Measurements from ENCODE around the gene SESN3. TPM values are rescaled to one million over a fixed set of nuclear protein-coding genes. Genes with fewer than 3 reads are reported as not detected.
"Not testable (repeated sequence)": the region's sequence is repeated elsewhere in the genome, so short reads cannot be mapped to it uniquely, and the experiment has no call there.

The SESN3 gene
- total RNA-seq, 6 experiments from 2014 or later = 2.8 to 8.8 (median 5.5) TPM

- 13% methylated on average over 2 of the region's 2 CpGs for WGBS (ENCODE audit: insufficient coverage, low coverage, low lambda C conversion rate, missing lambda C conversion rate)
- H3K9me3 ChIP-seq = no peaks in the 10 kb centered on the region
- no peaks in the 10 kb centered on the region for H3K4me1 ChIP-seq
- no peak overlapping the region for H3K27ac ChIP-seq
- H3K36me3 ChIP-seq = no peaks in the 10 kb centered on the region
- DNase-seq (no peak), ATAC-seq (peak in 3 of 4 donors; percentile 30 to 55 (median 46))
- no peaks in the 10 kb centered on the region for H3K27me3 ChIP-seq
- H3K4me3 ChIP-seq = no peak overlapping the region
- TF ChIP-seq POLR2A (IDR thresholded peaks at IDR 0.05) = no peak
- peak in 2 of 4 donors; percentile 19 to 24 for TF ChIP-seq CTCF (IDR thresholded peaks at IDR 0.05)
- intact Hi-C loops (cut with DNase I) = no loop called here
Observed at GRCh38 chr11:95138448-95138847, 92.6 kb downstream of the SESN3 start.

GRCh38 chr11:95137299-95137698, 93.7 kb downstream of the SESN3 start:
- Histone ChIP-seq H3K4me1 (no peaks in the 10 kb centered on the region), H3K36me3 (no peaks in the 10 kb centered on the region), H3K9me3 (no peaks in the 10 kb centered on the region), H3K27ac (no peak overlapping the region), H3K4me3 (no peak overlapping the region), H3K27me3 (no peaks in the 10 kb centered on the region)
- no peak for DNase-seq
- TF ChIP-seq POLR2A (IDR thresholded peaks at IDR 0.05) = no peak
- TF ChIP-seq CTCF (IDR thresholded peaks at IDR 0.05) = no peak
- ATAC-seq = no peak
- intact Hi-C loops (cut with DNase I) = no loop called here

DNA sequence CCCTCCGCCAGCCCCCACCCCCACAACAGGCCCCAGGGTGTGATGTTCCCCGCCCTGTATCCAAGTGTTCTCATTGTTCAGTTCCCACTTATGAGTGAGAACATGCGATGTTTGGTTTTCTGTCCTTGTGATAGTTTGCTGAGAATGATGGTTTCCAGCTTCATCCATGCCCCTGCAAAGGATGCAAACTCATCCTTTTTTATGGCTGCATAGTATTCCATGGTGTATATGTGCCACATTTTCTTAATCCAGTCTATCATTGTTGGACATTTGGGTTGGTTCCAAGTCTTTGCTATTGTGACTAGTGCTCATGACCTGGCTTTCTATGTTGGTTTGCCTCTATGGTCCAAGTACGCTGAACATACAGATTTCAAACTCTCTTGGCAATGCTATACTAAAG, 94.3 kb downstream of the SESN3 start:
- intact Hi-C loops (cut with DNase I); H3K9me3 ChIP-seq; ATAC-seq; H3K4me3 ChIP-seq; H3K27ac ChIP-seq; H3K4me1 ChIP-seq; H3K27me3 ChIP-seq; H3K36me3 ChIP-seq; DNase-seq: not testable (repeated sequence)
- 96% methylated on average over 4 of the region's 4 CpGs for WGBS (ENCODE audit: insufficient coverage, low coverage, low lambda C conversion rate, missing lambda C conversion rate)

DNA sequence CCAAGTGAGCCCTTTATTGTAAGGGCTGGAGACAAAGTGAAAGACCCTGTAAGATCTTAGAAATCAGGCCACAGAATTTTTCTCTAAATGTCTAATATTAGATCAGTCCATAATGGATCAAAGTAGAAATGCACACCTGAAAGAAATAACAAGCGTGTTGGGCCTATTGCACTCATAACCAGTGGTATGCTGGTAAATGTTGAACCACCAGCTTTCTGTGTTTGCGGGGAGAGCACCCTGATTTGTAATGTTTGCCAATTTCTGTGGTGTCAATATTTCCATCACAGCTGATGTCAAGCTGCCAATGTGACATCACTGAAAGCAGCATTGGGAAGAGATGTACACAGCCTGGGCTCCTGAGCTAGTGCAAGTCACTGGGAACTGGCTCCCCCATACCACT, 95.1 kb downstream of the SESN3 start:
- no peaks in the 10 kb centered on the region for H3K9me3 ChIP-seq
- no peak overlapping the region for H3K27ac ChIP-seq
- no peaks in the 10 kb centered on the region for H3K36me3 ChIP-seq
- intact Hi-C loops (cut with DNase I) = no loop called here
- no peak for ATAC-seq
- WGBS (ENCODE audit: insufficient coverage, low coverage, low lambda C conversion rate, missing lambda C conversion rate) = 93% methylated on average over 2 of the region's 2 CpGs
- TF ChIP-seq POLR2A (IDR thresholded peaks at IDR 0.05) = no peak
- no peak for TF ChIP-seq CTCF (IDR thresholded peaks at IDR 0.05)
- no peaks in the 10 kb centered on the region for H3K27me3 ChIP-seq
- H3K4me1 ChIP-seq = no peaks in the 10 kb centered on the region
- H3K4me3 ChIP-seq = no peak overlapping the region
- no peak for DNase-seq

DNA sequence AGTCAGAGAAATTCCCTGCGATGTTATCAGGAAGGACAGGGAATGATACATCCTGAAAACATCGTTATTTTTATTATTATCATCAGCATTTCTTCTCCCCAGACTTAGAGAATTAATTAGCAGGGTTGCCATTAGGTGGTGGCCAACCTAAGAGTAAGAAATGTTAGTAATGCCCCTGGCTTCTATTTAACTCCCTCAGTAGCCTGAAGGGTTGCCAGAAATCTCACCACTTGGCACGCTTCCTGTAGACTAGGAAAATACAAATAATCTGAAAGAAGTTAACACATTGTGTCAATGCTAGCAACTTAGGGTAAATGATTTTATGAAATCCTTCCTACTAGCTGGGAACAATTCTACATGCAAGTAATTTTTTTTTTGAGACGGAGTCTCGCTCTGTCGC, 95.8 kb downstream of the SESN3 start:
- peak in 1 of 4 donors; percentile 30 for ATAC-seq
- H3K27ac ChIP-seq = no peak overlapping the region
- WGBS (ENCODE audit: insufficient coverage, low coverage, low lambda C conversion rate, missing lambda C conversion rate) = 63% methylated on average over 3 of the region's 6 CpGs
- intact Hi-C loops (cut with DNase I) = no loop called here
- no peaks in the 10 kb centered on the region for H3K4me1 ChIP-seq
- H3K9me3 ChIP-seq = no peaks in the 10 kb centered on the region
- no peak for DNase-seq
- H3K27me3 ChIP-seq = no peaks in the 10 kb centered on the region
- H3K36me3 ChIP-seq = no peaks in the 10 kb centered on the region
- H3K4me3 ChIP-seq = no peak overlapping the region
- TF ChIP-seq POLR2A (IDR thresholded peaks at IDR 0.05) = no peak
- no peak for TF ChIP-seq CTCF (IDR thresholded peaks at IDR 0.05)

Measured in right lobe of liver (tissue), 6 donors.